Mucosa of descending colon (tissue), 3 donors: ENCODE measurements around the gene PHRF1. TPM values are rescaled to one million over a fixed set of nuclear protein-coding genes. Genes with fewer than 3 reads are reported as not detected.

Source experiments
- ATAC-seq: fragments of 200-7000 bp; cut with Tn5 transposase; one replicate; pipeline ENCODE4 v1.9.1; 2020; ENCODE audit warnings: mild to moderate bottlenecking, moderate library complexity
- DNase-seq, 3 donors: peaks; one replicate each; pipeline ENCODE4 v3.0.0-alpha.2; 2020
- H3K36me3 ChIP-seq: fragments of 200-600 bp; one replicate; pipeline ENCODE4 v1.8.0; 2021; ENCODE audit warnings: low read depth, mild to moderate bottlenecking
- H3K4me1 ChIP-seq: fragments of 200-600 bp; one replicate; pipeline ENCODE4 v1.8.0; 2021; ENCODE audit warnings: low read depth, mild to moderate bottlenecking
- H3K4me3 ChIP-seq: fragments of 200-600 bp; one replicate; pipeline ENCODE4 v1.8.0; 2021; ENCODE audit warnings: mild to moderate bottlenecking
- H3K9me3 ChIP-seq: fragments of 200-600 bp; one replicate; pipeline ENCODE4 v1.8.0; 2021; ENCODE audit warnings: mild to moderate bottlenecking
- CTCF ChIP-seq: fragments of 200-600 bp; IDR thresholded peaks from one replicate; pipeline ENCODE4 v1.8.0; 2022; ENCODE audit warnings: antibody characterized with exemption, mild to moderate bottlenecking
- intact Hi-C, 2 donors: fragments of 100-400 bp; cut with DNase I in 1 of 2; cut with micrococcal nuclease in 1 of 2; formaldehyde crosslinking; loops; one replicate each; pipeline versions ENCODE4 v1.11.0 to v1.11.1; 2022; cut with DNase I, micrococcal nuclease
- total RNA-seq, 3 donors: library from RNA; stranded (reverse); fragmentation: NEBNext Ultra II Directional in 2 of 3; extraction: Animal tissue kit (Norgen Biotek cat#: 25700) in 2 of 3; gene quantifications; one replicate each; pipeline versions ENCODE4 v1.2.1 to v1.2.4, GENCODE V29; 2021 to 2023
- donor health status: DM: no; HTN: no; CAD: no; lungs with moderate emphysema.
- donor health status: DM: no; HTN: no; CAD: no.
- donor health status: DM: no; HTN: yes; CAD: no.

Gene PHRF1
- total RNA-seq, 3 donors from 2014 or later: 35.0 to 40.2 (median 35.0) TPM

- no peaks in the 10 kb centered on the region for H3K4me1 ChIP-seq
- no peak for TF ChIP-seq CTCF
- H3K4me3 ChIP-seq: no peak overlapping the region
- no peak for ATAC-seq
- intact Hi-C loops: no loop called here
- peaks cover 19% of the 10 kb centered on the region for H3K36me3 ChIP-seq
- peak in 2 of 3 donors; percentile 16 to 48 for DNase-seq
- no peaks in the 10 kb centered on the region for H3K9me3 ChIP-seq
Measured at GRCh38 chr11:605286-606129, 29.2 kb downstream of the PHRF1 start.

GRCh38 chr11:606245-606644 lies 30.0 kb downstream of the PHRF1 start:
- intact Hi-C loops: no loop called here
- TF ChIP-seq CTCF: no peak
- H3K9me3 ChIP-seq: no peaks in the 10 kb centered on the region
- no peak overlapping the region for H3K4me3 ChIP-seq
- H3K4me1 ChIP-seq: no peaks in the 10 kb centered on the region
- ATAC-seq (peak; percentile 22), DNase-seq (peak in 2 of 3 donors; percentile 40 to 61)
- peaks cover 19% of the 10 kb centered on the region for H3K36me3 ChIP-seq

- DNase-seq: peak in 2 of 3 donors; percentile 19 to 45
- TF ChIP-seq CTCF: no peak
- Histone ChIP-seq H3K9me3 (no peaks in the 10 kb centered on the region), H3K4me3 (no peak overlapping the region), H3K36me3 (peaks cover 23% of the 10 kb centered on the region), H3K4me1 (peaks cover 2% of the 10 kb centered on the region)
- ATAC-seq: no peak
- intact Hi-C loops: no loop called here
Measured at GRCh38 chr11:607020-607780, 30.9 kb downstream of the PHRF1 start.

GRCh38 chr11:607971-608659 lies 31.8 kb downstream of the PHRF1 start:
- H3K36me3 ChIP-seq: peaks cover 23% of the 10 kb centered on the region
- no peaks in the 10 kb centered on the region for H3K9me3 ChIP-seq
- TF ChIP-seq CTCF: no peak
- H3K4me1 ChIP-seq: peaks cover 9% of the 10 kb centered on the region
- DNase-seq: peak in 2 of 3 donors; percentile 26 to 47
- intact Hi-C loops: no loop called here
- ATAC-seq: no peak
- H3K4me3 ChIP-seq: no peak overlapping the region

- intact Hi-C loops: no loop called here
- Histone ChIP-seq H3K36me3 (peaks cover 23% of the 10 kb centered on the region), H3K9me3 (no peaks in the 10 kb centered on the region), H3K4me1 (peaks cover 14% of the 10 kb centered on the region), H3K4me3 (no peak overlapping the region)
- DNase-seq (peak in 2 of 3 donors; percentile 24 to 46), ATAC-seq (no peak)
- TF ChIP-seq CTCF: no peak
Measured at GRCh38 chr11:608791-609251, 32.6 kb downstream of the PHRF1 start.
